ENCODE results near the gene TFPI.

- TF ChIP-seq BHLHE40 (IDR thresholded peaks at IDR 0.05; ENCODE audit: borderline replicate concordance) (no peak), NFRKB (IDR thresholded peaks at IDR 0.05) (no peak), TARDBP (IDR thresholded peaks at IDR 0.05) (no peak), SP1 (IDR thresholded peaks at IDR 0.05) (no peak), ARNT (IDR thresholded peaks at IDR 0.05) (no peak), SUZ12 (IDR thresholded peaks at IDR 0.05) (no peak), LEF1 (IDR thresholded peaks at IDR 0.05; ENCODE audit: borderline replicate concordance) (no peak), FOXK2 (IDR thresholded peaks at IDR 0.05) (no peak), HDGF (IDR thresholded peaks at IDR 0.05; ENCODE audit: borderline replicate concordance) (no peak), ZNF384 (IDR thresholded peaks at IDR 0.05) (no peak)
These were observed 3.4 kb downstream of the TFPI start for GRCh38 chr2:187550857-187551256.

Measured in HEK293T (cell line).